ENCODE data around the gene ELP5.

ELP5 gene

GRCh38 chr17:7232114-7232513 is 19.9 kb upstream of the ELP5 start:
- H3K4me3 ChIP-seq (ENCODE audit: low read length) = no peak overlapping the region
- TF ChIP-seq CTCF (conservative IDR thresholded peaks at IDR 0.05; ENCODE audit: low read length) = no peak
- DNase-seq (ENCODE audit: low read depth) = no peak

GRCh38 chr17:7233701-7234082 is 18.3 kb upstream of the ELP5 start:
- DNase-seq (ENCODE audit: low read depth) = no peak
- no peak for TF ChIP-seq CTCF (conservative IDR thresholded peaks at IDR 0.05; ENCODE audit: low read length)
- peak overlapping the region; percentile 89 for H3K4me3 ChIP-seq (ENCODE audit: low read length)

- peak; percentile 93 for DNase-seq (ENCODE audit: low read depth)
- peak within 1 kb of the TSS; percentile 89 for H3K4me3 ChIP-seq (ENCODE audit: low read length)
- TF ChIP-seq CTCF (conservative IDR thresholded peaks at IDR 0.05; ENCODE audit: low read length) = no peak
These were observed 17.7 kb upstream of the ELP5 start, which contains the start of gene DVL2 for GRCh38 chr17:7234083-7234951. Gene DVL2, minus strand, starts transcription at chr17:7234517. Its CDS starts 255 bp downstream, at chr17:7234262.

GRCh38 chr17:7235693-7236665 is 16.0 kb upstream of the ELP5 start:
- no peak for TF ChIP-seq CTCF (conservative IDR thresholded peaks at IDR 0.05; ENCODE audit: low read length)
- no peak for DNase-seq (ENCODE audit: low read depth)
- H3K4me3 ChIP-seq (ENCODE audit: low read length) = no peak overlapping the region

GRCh38 chr17:7236808-7237207 is 15.2 kb upstream of the ELP5 start:
- no peak for DNase-seq (ENCODE audit: low read depth)
- TF ChIP-seq CTCF (conservative IDR thresholded peaks at IDR 0.05; ENCODE audit: low read length) = no peak

GRCh38 chr17:7237266-7237760 is 14.7 kb upstream of the ELP5 start:
- H3K4me3 ChIP-seq (ENCODE audit: low read length) = peak overlapping the region; percentile 94
- TF ChIP-seq CTCF (conservative IDR thresholded peaks at IDR 0.05; ENCODE audit: low read length) = no peak
- DNase-seq (ENCODE audit: low read depth) = no peak

More at GRCh38 chr17:7236808-7237207, 15.2 kb upstream of the ELP5 start:
- H3K4me3 ChIP-seq (ENCODE audit: low read length) = peak overlapping the region; percentile 94; the same call in 1 of the 2 replicates
